Fibroblast of lung (primary cell): ENCODE measurements around the gene TGIF2. TPM values are rescaled to one million over a fixed set of nuclear protein-coding genes. Genes with fewer than 3 reads are reported as not detected.

Experiments used
- DNase-seq, 2 donors: peaks; one replicate each; pipeline versions ENCODE4 v3.0.0 to v3.0.0-alpha.2; 2010; ENCODE audit warnings: low read depth in 2 of 2
- H2AFZ ChIP-seq: 2 replicates; pipeline ENCODE4 v1.5.1; 2012; ENCODE audit warnings: low read length, control low read depth, inconsistent platforms
- H3K27ac ChIP-seq: 2 replicates; pipeline ENCODE4 v1.5.1; 2011; ENCODE audit warnings: low read length, control low read depth; ENCODE audit not compliant: insufficient read depth
- H3K27me3 ChIP-seq: 2 replicates; pipeline ENCODE4 v1.5.1; 2011; ENCODE audit warnings: mild to moderate bottlenecking, low read length; ENCODE audit not compliant: control insufficient read depth, insufficient read depth
- H3K36me3 ChIP-seq: 2 replicates; pipeline ENCODE4 v1.5.1; 2011; ENCODE audit warnings: low read length; ENCODE audit not compliant: control insufficient read depth, insufficient read depth
- H3K4me1 ChIP-seq: 2 replicates; pipeline ENCODE4 v1.5.1; 2011; ENCODE audit warnings: low read length; ENCODE audit not compliant: control insufficient read depth, insufficient read depth; ENCODE audit errors: extremely low read depth
- H3K4me2 ChIP-seq: 2 replicates; pipeline ENCODE4 v1.5.1; 2011; ENCODE audit warnings: low read length, control low read depth; ENCODE audit not compliant: insufficient read depth; ENCODE audit errors: extremely low read depth
- H3K4me3 ChIP-seq, 4 experiments: fragments of 200-600 bp in 1 of 4; sonication (generic) in 1 of 4; replicated peaks in 1 of 4; 2 replicates each; pipeline ENCODE4 v1.5.1; 2011 to 2016; ENCODE audit warnings: low read length in 4 of 4, low read depth in 3 of 4, mild to moderate bottlenecking in 3 of 4, control low read depth in 2 of 4, inconsistent platforms in 1 of 4, mixed read lengths in 1 of 4; ENCODE audit not compliant: insufficient read depth in 1 of 4; ENCODE audit errors: control extremely low read depth in 1 of 4
- H3K79me2 ChIP-seq: 2 replicates; pipeline ENCODE4 v1.5.1; 2012; ENCODE audit warnings: mild to moderate bottlenecking, low read length, inconsistent platforms; ENCODE audit not compliant: control insufficient read depth, insufficient read depth
- H3K9ac ChIP-seq: 2 replicates; pipeline ENCODE4 v1.5.1; 2011; ENCODE audit warnings: mild to moderate bottlenecking, low read length, control low read depth; ENCODE audit not compliant: insufficient read depth
- H3K9me3 ChIP-seq: 2 replicates; pipeline ENCODE4 v1.5.1; 2012; ENCODE audit warnings: low read depth, low read length; ENCODE audit not compliant: control insufficient read depth, insufficient read depth
- H4K20me1 ChIP-seq: 2 replicates; pipeline ENCODE4 v1.5.1; 2011; ENCODE audit warnings: low read length; ENCODE audit not compliant: control insufficient read depth, insufficient read depth; ENCODE audit errors: extremely low read depth
- EZH2 ChIP-seq: IDR thresholded peaks from 2 replicates; pipeline ENCODE4 v1.5.1; 2012; ENCODE audit warnings: low read length, control low read depth, mild to moderate bottlenecking; ENCODE audit errors: missing control alignments
- polyA plus RNA-seq, 2 donors: library from polyadenylated mRNA; depleted of rRNA in 1 of 2; stranded (reverse) in 1 of 2; unstranded in 1 of 2; fragments of >200 nt; gene quantifications; 2 replicates each; pipeline ENCODE4 v1.2.1, GENCODE V29; 2011 to 2012; ENCODE audit warnings: missing spikeins in 1 of 2
- total RNA-seq: library from RNA; depleted of rRNA; stranded (reverse); fragments of >200 nt; gene quantifications from 2 replicates; pipeline ENCODE4 v1.2.1, GENCODE V29; 2014
- TF ChIP-seq, protein P1 (sequence below), 2 donors: IDR thresholded peaks in 1 of 2; conservative IDR thresholded peaks in 1 of 2; 1 replicate in 1 of 2; 2 replicates in 1 of 2; pipeline ENCODE4 v1.5.1; 2011 to 2012; ENCODE audit warnings: low read length in 2 of 2, control low read depth in 1 of 2, inconsistent platforms in 1 of 2, low read depth in 1 of 2, mild to moderate bottlenecking in 1 of 2

TGIF2 gene
- total and polyA plus RNA-seq, 2 donors (not counting 1 experiment from before 2014, with no cell fraction given): 3.8 to 9.9 TPM

DNA sequence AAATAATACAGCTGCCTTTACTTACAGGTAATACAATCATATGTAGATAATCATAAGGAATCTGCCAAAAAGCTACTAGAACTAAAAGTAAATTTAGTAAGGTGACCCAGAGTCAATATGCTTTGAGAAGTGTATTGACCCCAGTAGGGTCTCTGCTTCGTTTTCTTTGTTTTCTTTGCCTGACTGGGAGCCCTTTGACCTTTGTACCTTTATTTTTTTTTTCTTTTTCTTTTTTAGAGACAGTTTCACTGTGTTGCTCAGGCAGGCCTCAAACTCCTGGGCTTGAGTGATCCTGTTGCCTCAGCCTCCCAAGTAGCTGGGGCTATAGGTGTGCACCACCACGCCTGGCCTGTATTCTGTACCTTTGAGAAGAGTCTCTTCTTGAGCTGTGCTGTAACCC lies 50.0 kb downstream of the TGIF2 start:
- no peak overlapping the region for H3K4me2 ChIP-seq
- no peak for DNase-seq
- no peaks in the 10 kb centered on the region for H3K4me1 ChIP-seq
- H3K4me3 ChIP-seq: no peak overlapping the region
- no peak overlapping the region for H3K27ac ChIP-seq
- H3K27me3 ChIP-seq: no peaks in the 10 kb centered on the region
- H3K9me3 ChIP-seq: no peaks in the 10 kb centered on the region
- no peak overlapping the region for H3K9ac ChIP-seq
- H3K79me2 ChIP-seq: no peaks in the 10 kb centered on the region
- H3K36me3 ChIP-seq: no peaks in the 10 kb centered on the region
- H4K20me1 ChIP-seq: no peaks in the 10 kb centered on the region
- TF ChIP-seq, protein P1, sequence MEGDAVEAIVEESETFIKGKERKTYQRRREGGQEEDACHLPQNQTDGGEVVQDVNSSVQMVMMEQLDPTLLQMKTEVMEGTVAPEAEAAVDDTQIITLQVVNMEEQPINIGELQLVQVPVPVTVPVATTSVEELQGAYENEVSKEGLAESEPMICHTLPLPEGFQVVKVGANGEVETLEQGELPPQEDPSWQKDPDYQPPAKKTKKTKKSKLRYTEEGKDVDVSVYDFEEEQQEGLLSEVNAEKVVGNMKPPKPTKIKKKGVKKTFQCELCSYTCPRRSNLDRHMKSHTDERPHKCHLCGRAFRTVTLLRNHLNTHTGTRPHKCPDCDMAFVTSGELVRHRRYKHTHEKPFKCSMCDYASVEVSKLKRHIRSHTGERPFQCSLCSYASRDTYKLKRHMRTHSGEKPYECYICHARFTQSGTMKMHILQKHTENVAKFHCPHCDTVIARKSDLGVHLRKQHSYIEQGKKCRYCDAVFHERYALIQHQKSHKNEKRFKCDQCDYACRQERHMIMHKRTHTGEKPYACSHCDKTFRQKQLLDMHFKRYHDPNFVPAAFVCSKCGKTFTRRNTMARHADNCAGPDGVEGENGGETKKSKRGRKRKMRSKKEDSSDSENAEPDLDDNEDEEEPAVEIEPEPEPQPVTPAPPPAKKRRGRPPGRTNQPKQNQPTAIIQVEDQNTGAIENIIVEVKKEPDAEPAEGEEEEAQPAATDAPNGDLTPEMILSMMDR (conservative IDR thresholded peaks at IDR 0.05 in 1 of 2, IDR thresholded peaks at IDR 0.05 in 1 of 2; ENCODE audit: low read depth in 1 of 2, low read length in 2 of 2): no peak
- no peak for TF ChIP-seq EZH2
- no peak overlapping the region for H2AFZ ChIP-seq

DNA sequence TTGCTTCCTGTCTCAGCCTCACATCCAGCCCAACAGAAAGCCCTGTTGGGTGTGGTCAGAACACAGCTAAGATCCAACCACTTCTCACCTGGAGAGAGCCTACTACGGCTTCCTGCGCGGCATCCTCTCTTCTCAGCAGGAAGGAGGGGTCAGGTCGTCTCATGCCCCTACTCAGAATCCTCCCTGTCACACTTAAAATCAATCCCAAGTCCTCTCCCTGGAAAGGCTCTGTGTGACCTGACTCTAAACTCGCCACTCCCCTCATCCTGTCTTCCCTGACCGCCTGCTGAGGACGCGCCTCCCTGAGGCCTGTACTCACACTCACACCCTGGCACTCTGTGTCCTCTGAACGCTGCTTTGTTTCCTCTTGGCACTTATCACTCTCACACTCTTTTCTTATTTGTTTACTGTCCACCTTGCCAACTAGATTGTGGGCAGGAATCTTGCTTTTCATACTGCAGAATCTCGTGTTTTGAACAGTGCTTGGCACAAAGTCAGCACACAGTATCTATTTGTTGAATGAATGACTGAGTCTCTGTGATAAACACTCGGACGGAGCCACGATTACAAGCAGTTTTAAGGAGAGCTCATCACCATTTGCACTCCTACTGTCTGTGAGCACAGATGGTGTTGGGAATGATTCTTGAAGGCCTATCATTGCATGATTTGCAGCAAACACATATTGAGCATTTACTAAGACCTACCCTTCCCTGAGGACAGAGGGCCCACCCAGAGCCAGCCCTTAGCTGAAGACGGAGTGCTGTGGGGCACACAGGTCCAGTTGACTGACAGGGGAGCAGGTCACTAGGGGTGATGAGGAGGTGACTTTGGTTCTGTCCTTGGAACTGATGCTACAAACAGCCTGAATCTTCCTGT lies 50.9 kb downstream of the TGIF2 start:
- Histone ChIP-seq H2AFZ (peak overlapping the region; percentile 55), H3K4me1 (no peaks in the 10 kb centered on the region), H3K27ac (no peak overlapping the region), H3K9ac (no peak overlapping the region), H3K27me3 (no peaks in the 10 kb centered on the region), H3K4me2 (no peak overlapping the region), H3K9me3 (no peaks in the 10 kb centered on the region), H3K79me2 (no peaks in the 10 kb centered on the region), H4K20me1 (no peaks in the 10 kb centered on the region), H3K4me3 (no peak overlapping the region), H3K36me3 (no peaks in the 10 kb centered on the region)
- DNase-seq: no peak
- no peak for TF ChIP-seq EZH2
- TF ChIP-seq, protein P1 (conservative IDR thresholded peaks at IDR 0.05 in 1 of 2, IDR thresholded peaks at IDR 0.05 in 1 of 2; ENCODE audit: low read depth in 1 of 2, low read length in 2 of 2): no peak

DNA sequence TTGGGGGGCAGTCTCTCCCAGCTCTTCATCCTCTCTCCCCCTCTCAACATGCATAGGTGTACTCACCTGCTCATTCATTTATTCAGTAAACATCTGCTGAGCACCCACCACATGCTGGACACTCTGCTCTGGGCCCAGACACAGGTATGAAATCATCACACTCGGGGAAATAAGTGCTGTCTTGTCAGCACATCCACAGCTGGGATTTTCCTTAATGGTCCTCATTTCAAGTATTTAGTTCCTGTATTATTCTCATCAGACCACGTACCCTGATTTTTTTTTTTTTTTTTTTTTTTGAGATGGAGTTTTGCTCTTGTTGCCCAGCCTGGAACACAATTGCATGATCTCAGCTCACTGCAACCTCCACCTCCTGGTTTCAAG lies 51.5 kb downstream of the TGIF2 start:
- Histone ChIP-seq H3K36me3 (no peaks in the 10 kb centered on the region), H3K27ac (no peak overlapping the region), H2AFZ (no peak overlapping the region), H3K4me2 (no peak overlapping the region), H3K9ac (no peak overlapping the region), H3K27me3 (no peaks in the 10 kb centered on the region), H3K4me1 (no peaks in the 10 kb centered on the region), H3K79me2 (no peaks in the 10 kb centered on the region), H3K4me3 (no peak overlapping the region), H4K20me1 (no peaks in the 10 kb centered on the region), H3K9me3 (no peaks in the 10 kb centered on the region)
- TF ChIP-seq, protein P1 (conservative IDR thresholded peaks at IDR 0.05 in 1 of 2, IDR thresholded peaks at IDR 0.05 in 1 of 2; ENCODE audit: low read depth in 1 of 2, low read length in 2 of 2): no peak
- no peak for TF ChIP-seq EZH2
- DNase-seq: no peak
